GM19025 (cell line): ENCODE measurements around the gene FRZB.

Experiments used
- ATAC-seq: cut with Tn5 transposase; IDR thresholded peaks from one replicate; pipeline ENCODE4 v1.9.1; 2021; ENCODE audit warnings: mild to moderate bottlenecking, low read depth, moderate library complexity; ENCODE audit not compliant: unreplicated experiment

The FRZB gene

GRCh38 chr2:182807319-182807718 lies 59.1 kb downstream of the FRZB start:
- no peak for ATAC-seq

- ATAC-seq, result no peak
Measured at GRCh38 chr2:182804128-182804527, 62.3 kb downstream of the FRZB start.

GRCh38 chr2:182798736-182799135 lies 67.7 kb downstream of the FRZB start:
- no peak for ATAC-seq

- ATAC-seq, result no peak
Measured at GRCh38 chr2:182792441-182792840, 74.0 kb downstream of the FRZB start.

GRCh38 chr2:182784777-182785176 lies 81.7 kb downstream of the FRZB start:
- no peak for ATAC-seq

GRCh38 chr2:182784058-182784706 lies 82.3 kb downstream of the FRZB start:
- ATAC-seq, result no peak
